H1 (cell line): ENCODE results near the gene IL17RA. TPM values are rescaled to one million over a fixed set of nuclear protein-coding genes. Genes with fewer than 3 reads are reported as not detected.

ENCODE experiments used
- CTCF ChIA-PET: fragments of 300-600 bp; sonication (Branson Sonifier 250); formaldehyde crosslinking; loops from one replicate; lab custom pipeline; 2021; ENCODE audit not compliant: partially characterized antibody; lab: Charles Lee
- POLR2A ChIA-PET: fragments of 300-600 bp; sonication (Branson Sonifier 250); formaldehyde crosslinking; loops from one replicate; lab custom pipeline; 2021; ENCODE audit warnings: inconsistent platforms; ENCODE audit not compliant: partially characterized antibody; lab: Charles Lee
- DNase-seq, 2 experiments: peaks; one replicate each; pipeline versions ENCODE4 v3.0.0 to v3.0.0-alpha.2; 2010 to 2022; ENCODE audit warnings: low spot score in 2 of 2, low read depth in 1 of 2, mixed read lengths in 1 of 2
- FAIRE-seq: peaks from 2 replicates; lab custom pipeline; 2011; peaks lifted over from hg19 to GRCh38; lab: Jason Lieb, UNC
- H2AFZ ChIP-seq: 2 replicates; pipeline ENCODE4 v1.8.1; 2012; ENCODE audit warnings: low read length, inconsistent platforms
- H2AK5ac ChIP-seq: 2 replicates; pipeline ENCODE4 v1.6.1; 2013; ENCODE audit warnings: low read depth, low read length
- H2BK120ac ChIP-seq: replicated peaks from 2 replicates; pipeline ENCODE3; 2013; ENCODE audit warnings: low read depth, low read length, inconsistent platforms
- H2BK12ac ChIP-seq: 2 replicates; pipeline ENCODE4 v1.6.1; 2013; ENCODE audit warnings: low read depth, low read length
- H2BK15ac ChIP-seq: 2 replicates; pipeline ENCODE4 v1.6.1; 2013; ENCODE audit warnings: low read length
- H2BK20ac ChIP-seq: 2 replicates; pipeline ENCODE4 v1.6.1; 2013; ENCODE audit warnings: low read length
- H2BK5ac ChIP-seq: 2 replicates; pipeline ENCODE4 v1.6.1; 2013; ENCODE audit warnings: low read depth, low read length
- H3K14ac ChIP-seq: 2 replicates; pipeline ENCODE4 v1.6.1; 2013; ENCODE audit warnings: inconsistent platforms; ENCODE audit not compliant: insufficient read length
- H3K18ac ChIP-seq: 2 replicates; pipeline ENCODE4 v1.6.1; 2013; ENCODE audit warnings: low read length; ENCODE audit errors: extremely low read depth
- H3K23ac ChIP-seq: 2 replicates; pipeline ENCODE4 v1.6.1; 2013; ENCODE audit warnings: inconsistent platforms; ENCODE audit not compliant: insufficient read length
- H3K23me2 ChIP-seq: 2 replicates; pipeline ENCODE4 v1.6.1; 2013; ENCODE audit warnings: low read depth, low read length
- H3K27ac ChIP-seq: 2 replicates; pipeline ENCODE4 v1.6.1; 2011; ENCODE audit warnings: low read depth, low read length, inconsistent platforms
- H3K27me3 ChIP-seq, 4 experiments: replicated peaks in 1 of 4; 1 replicate in 1 of 4; 2 replicates in 3 of 4; pipeline versions ENCODE4 v1.6.1 to v1.8.1; 2011 to 2013; ENCODE audit warnings: low read length in 3 of 4, mild to moderate bottlenecking in 3 of 4, inconsistent platforms in 2 of 4, mixed read lengths in 2 of 4, moderate library complexity in 1 of 4; ENCODE audit not compliant: control insufficient read depth in 3 of 4, insufficient read depth in 3 of 4; ENCODE audit errors: extremely low read depth in 1 of 4
- H3K36me3 ChIP-seq, 4 experiments: 2 replicates each; pipeline versions ENCODE4 v1.6.1 to v1.8.1; 2011 to 2013; ENCODE audit warnings: mild to moderate bottlenecking in 4 of 4, low read length in 3 of 4, moderate library complexity in 2 of 4, control low read depth in 1 of 4, inconsistent platforms in 1 of 4; ENCODE audit not compliant: insufficient read depth in 4 of 4, control insufficient read depth in 2 of 4
- H3K4ac ChIP-seq: replicated peaks from 2 replicates; pipeline ENCODE3; 2013; ENCODE audit warnings: low read length, low read depth, mixed read lengths, inconsistent platforms; ENCODE audit not compliant: insufficient read length
- H3K4me1 ChIP-seq, 4 experiments: replicated peaks in 1 of 4; 1 replicate in 1 of 4; 2 replicates in 3 of 4; pipeline versions ENCODE4 v1.6.1 to v1.8.1; 2011 to 2013; ENCODE audit warnings: low read length in 3 of 4, inconsistent platforms in 2 of 4, mixed read lengths in 1 of 4; ENCODE audit not compliant: insufficient read depth in 4 of 4, control insufficient read depth in 3 of 4
- H3K4me2 ChIP-seq, 2 experiments: 2 replicates each; pipeline versions ENCODE4 v1.6.1 to v1.8.1; 2011 to 2013; ENCODE audit warnings: low read depth in 2 of 2, low read length in 2 of 2, control low read depth in 1 of 2, inconsistent platforms in 1 of 2, mild to moderate bottlenecking in 1 of 2; ENCODE audit not compliant: insufficient read depth in 1 of 2
- H3K4me3 ChIP-seq, 4 experiments: fragments of 200-600, 300-600 bp in 1 of 4; sonication (generic), shearing (Covaris generic), sonication (Bioruptor Twin) in 1 of 4; 2 replicates each; pipeline versions ENCODE4 v1.5.1 to v1.8.1; 2011 to 2016; ENCODE audit warnings: low read length in 4 of 4, low read depth in 3 of 4, control low read depth in 2 of 4, inconsistent platforms in 2 of 4, mild to moderate bottlenecking in 2 of 4, mixed read lengths in 1 of 4, moderate library complexity in 1 of 4; ENCODE audit not compliant: insufficient read depth in 2 of 4; ENCODE audit errors: extremely low read depth in 1 of 4
- H3K56ac ChIP-seq: replicated peaks from 2 replicates; pipeline ENCODE3; 2013; ENCODE audit warnings: low read depth, mild to moderate bottlenecking, mixed read lengths, low read length, inconsistent platforms; ENCODE audit not compliant: insufficient read length
- H3K79me1 ChIP-seq: 2 replicates; pipeline ENCODE4 v1.6.1; 2013; ENCODE audit warnings: low read depth, low read length, control low read depth
- H3K79me2 ChIP-seq, 2 experiments: 2 replicates each; pipeline versions ENCODE4 v1.6.1 to v1.8.1; 2012 to 2013; ENCODE audit warnings: low read length in 2 of 2, mild to moderate bottlenecking in 2 of 2, inconsistent platforms in 1 of 2; ENCODE audit not compliant: insufficient read depth in 2 of 2, control insufficient read depth in 1 of 2
- H3K9ac ChIP-seq, 4 experiments: replicated peaks in 1 of 4; 1 replicate in 1 of 4; 2 replicates in 3 of 4; pipeline versions ENCODE4 v1.6.1 to v1.8.1; 2011 to 2013; ENCODE audit warnings: low read depth in 3 of 4, low read length in 3 of 4, control low read depth in 2 of 4, mild to moderate bottlenecking in 2 of 4, moderate library complexity in 2 of 4, inconsistent platforms in 1 of 4; ENCODE audit errors: extremely low read depth in 1 of 4
- H3K9me3 ChIP-seq, 2 experiments: 2 replicates each; pipeline versions ENCODE4 v1.6.1 to v1.8.1; 2012 to 2013; ENCODE audit warnings: mild to moderate bottlenecking in 2 of 2, moderate library complexity in 2 of 2, control low read depth in 1 of 2, inconsistent platforms in 1 of 2, low read depth in 1 of 2, low read length in 1 of 2, mixed read lengths in 1 of 2; ENCODE audit not compliant: insufficient read depth in 2 of 2
- H4K20me1 ChIP-seq, 2 experiments: replicated peaks in 1 of 2; 2 replicates each; pipeline versions ENCODE3 to v1.8.1; 2011 to 2013; ENCODE audit warnings: inconsistent platforms in 2 of 2, low read length in 2 of 2, mild to moderate bottlenecking in 1 of 2; ENCODE audit not compliant: insufficient read depth in 2 of 2, control insufficient read depth in 1 of 2
- H4K5ac ChIP-seq: 2 replicates; pipeline ENCODE4 v1.6.1; 2013; ENCODE audit warnings: low read length, low read depth, mixed read lengths, inconsistent platforms; ENCODE audit not compliant: insufficient read length
- H4K8ac ChIP-seq: 2 replicates; pipeline ENCODE4 v1.8.0; 2013; ENCODE audit warnings: mild to moderate bottlenecking, moderate library complexity, low read length, inconsistent platforms; ENCODE audit not compliant: insufficient read depth; ENCODE audit errors: extremely low read depth
- H4K91ac ChIP-seq: replicated peaks from 2 replicates; pipeline ENCODE3; 2013; ENCODE audit warnings: low read length, mixed read lengths, inconsistent platforms; ENCODE audit not compliant: insufficient read length
- BRCA1 ChIP-seq: IDR thresholded peaks from 2 replicates; pipeline ENCODE4 v1.6.1; 2012; ENCODE audit warnings: low read depth, low read length, improper control_type of control experiment
- WGBS, 2 experiments: shearing (Covaris generic) in 1 of 2; methylation state at CpG; one replicate each; pipeline versions ENCODE4 v1.1.6 to v1.1.7; 2013 to 2015; ENCODE audit warnings: low lambda C conversion rate in 2 of 2, mixed read lengths in 2 of 2, inconsistent platforms in 1 of 2, low coverage in 1 of 2, missing lambda C conversion rate in 1 of 2; ENCODE audit not compliant: insufficient replicate concordance in 2 of 2, insufficient coverage in 1 of 2, insufficient read length in 1 of 2; ENCODE audit errors: extremely low coverage in 1 of 2, missing lambda C conversion rate in 1 of 2; 5-methylcytosine and 5-hydroxymethylcytosine counted together
- polyA plus RNA-seq, 7 experiments: library from polyadenylated mRNA; depleted of rRNA in 3 of 7; stranded (reverse) in 5 of 7; unstranded in 2 of 7; fragments of >200 nt in 5 of 7; fragments of 200-250 nt in 2 of 7; gene quantifications; 1 replicate in 5 of 7; 2 replicates in 1 of 7; 4 replicates in 1 of 7; pipeline versions ENCODE4 v1.2.1 to v1.2.3, GENCODE V29; 2011 to 2013; ENCODE audit warnings: missing spikeins in 2 of 7, mixed read lengths in 2 of 7
- total RNA-seq: library from RNA; stranded (reverse); fragmentation: NEBNext Ultra II Directional; extraction: Animal tissue kit (Norgen Biotek cat#: 25700); gene quantifications from 2 replicates; pipeline ENCODE4 v1.2.1, GENCODE V29; 2021
- TF ChIP-seq, protein P1 (sequence below), 3 experiments: IDR thresholded peaks; 1 replicate in 2 of 3; 2 replicates in 1 of 3; pipeline versions ENCODE4 v1.5.1 to v1.6.1; 2011; ENCODE audit warnings: low read length in 3 of 3, mild to moderate bottlenecking in 3 of 3, inconsistent platforms in 2 of 3, low read depth in 1 of 3, moderate library complexity in 1 of 3; ENCODE audit not compliant: insufficient read depth in 1 of 3; ENCODE audit errors: control extremely low read depth in 1 of 3

The IL17RA gene
- total and polyA plus RNA-seq, 2 of the 8 experiments (the other 6 are each of a cell fraction or from before 2014, with no cell fraction given), result 5.6 to 9.9 TPM

- Histone ChIP-seq H3K4me3 (no peak overlapping the region), H2BK5ac (no peak overlapping the region), H2AK5ac (no peak overlapping the region), H3K4me2 (no peak overlapping the region), H4K8ac (no peak overlapping the region), H3K9me3 (no peaks in the 10 kb centered on the region), H3K27me3 (peaks cover 0 to 2% (median 0%) of the 10 kb centered on the region in 4 experiments; a peak in 1 of 7 replicates), H2BK20ac (no peak overlapping the region), H3K56ac (no peak overlapping the region), H3K36me3 (no peaks in the 10 kb centered on the region), H3K4ac (no peak overlapping the region), H4K20me1 (no peaks in the 10 kb centered on the region), H4K5ac (no peak overlapping the region), H2BK120ac (no peak overlapping the region), H3K79me2 (no peaks in the 10 kb centered on the region; a peak in 1 of 4 replicates), H3K23me2 (no peaks in the 10 kb centered on the region), H3K79me1 (no peaks in the 10 kb centered on the region), H3K27ac (no peak overlapping the region), H2AFZ (no peak overlapping the region), H3K23ac (no peak overlapping the region), H2BK15ac (no peak overlapping the region), H2BK12ac (no peak overlapping the region), H4K91ac (no peak overlapping the region), H3K14ac (no peak overlapping the region), H3K9ac (no peak overlapping the region), H3K18ac (no peak overlapping the region), H3K4me1 (no peaks in the 10 kb centered on the region)
- FAIRE-seq (no peak), DNase-seq (peak in 1 of 2 experiments; percentile 48)
- POLR2A ChIA-PET, result no interaction called here
- CTCF ChIA-PET, result interaction anchor here (0.7 to 1.4 kb wide), 4 partner anchors 12 to 60 kb away, joined by 3 to 5 read pairs (median 3); no protein-coding TSS in a partner anchor
- no peak for TF ChIP-seq BRCA1
- TF ChIP-seq, protein P1, sequence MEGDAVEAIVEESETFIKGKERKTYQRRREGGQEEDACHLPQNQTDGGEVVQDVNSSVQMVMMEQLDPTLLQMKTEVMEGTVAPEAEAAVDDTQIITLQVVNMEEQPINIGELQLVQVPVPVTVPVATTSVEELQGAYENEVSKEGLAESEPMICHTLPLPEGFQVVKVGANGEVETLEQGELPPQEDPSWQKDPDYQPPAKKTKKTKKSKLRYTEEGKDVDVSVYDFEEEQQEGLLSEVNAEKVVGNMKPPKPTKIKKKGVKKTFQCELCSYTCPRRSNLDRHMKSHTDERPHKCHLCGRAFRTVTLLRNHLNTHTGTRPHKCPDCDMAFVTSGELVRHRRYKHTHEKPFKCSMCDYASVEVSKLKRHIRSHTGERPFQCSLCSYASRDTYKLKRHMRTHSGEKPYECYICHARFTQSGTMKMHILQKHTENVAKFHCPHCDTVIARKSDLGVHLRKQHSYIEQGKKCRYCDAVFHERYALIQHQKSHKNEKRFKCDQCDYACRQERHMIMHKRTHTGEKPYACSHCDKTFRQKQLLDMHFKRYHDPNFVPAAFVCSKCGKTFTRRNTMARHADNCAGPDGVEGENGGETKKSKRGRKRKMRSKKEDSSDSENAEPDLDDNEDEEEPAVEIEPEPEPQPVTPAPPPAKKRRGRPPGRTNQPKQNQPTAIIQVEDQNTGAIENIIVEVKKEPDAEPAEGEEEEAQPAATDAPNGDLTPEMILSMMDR (IDR thresholded peaks at IDR 0.05; ENCODE audit: control extremely low read depth in 1 of 3, insufficient read depth in 1 of 3, low read depth in 1 of 3, low read length in 3 of 3), result peak in 2 of 3 experiments; percentile 35 to 37; a peak in 2 of 4 replicates
- WGBS, 2 experiments, result 56% methylated on average over 3 of the region's 3 CpGs; no CpG with 5 or more reads in 1 of the 2 experiments
These were observed 24.7 kb upstream of the IL17RA start for GRCh38 chr22:17060126-17060525.
